SK-MEL-5 (cell line): ENCODE data around the gene PRR5L. TPM values are rescaled to one million over a fixed set of nuclear protein-coding genes. Genes with fewer than 3 reads are reported as not detected.
"Not testable (repeated sequence)": the region's sequence is repeated elsewhere in the genome, so short reads cannot be mapped to it uniquely, and the experiment has no call there.

Experiments
- DNase-seq: peaks from one replicate; pipeline ENCODE4 v3.0.0-alpha.2; 2016; ENCODE audit warnings: low read depth, low spot score
- in situ Hi-C: cut with HindIII; loops from 2 replicates; pipeline ENCODE4 v1.10.0; 2016; ENCODE audit warnings: low sequenced_read_pairs, high pct_unique_total_duplicates, low pct_unique_long_range_greater_than_20kb
- total RNA-seq: library from RNA; depleted of rRNA; stranded (reverse); fragments of >200 nt; shearing (Covaris generic); gene quantifications from 2 replicates; pipeline ENCODE4 v1.2.3, GENCODE V29; 2014

Gene PRR5L
- total RNA-seq, 1 experiment from 2014 or later, result 3.2 TPM

DNA sequence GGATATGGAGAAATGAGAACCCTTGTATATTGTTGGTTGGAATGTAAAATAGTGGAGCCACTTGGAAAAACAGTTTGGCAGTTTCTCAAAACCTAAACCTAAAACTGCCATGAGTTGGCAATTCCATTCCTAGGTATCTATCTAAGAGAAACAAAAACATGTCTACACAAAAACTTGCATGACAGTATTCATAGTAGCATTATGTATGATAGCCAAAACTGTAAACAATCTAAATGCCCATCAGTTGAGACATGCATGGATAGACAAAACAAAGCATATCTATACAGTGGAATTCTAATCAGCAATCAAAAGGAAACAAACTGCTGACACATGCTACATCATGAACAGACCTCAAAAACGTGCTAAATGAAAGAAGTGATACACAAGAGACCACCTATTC lies 179.1 kb downstream of the PRR5L start:
- DNase-seq, result no peak
- in situ Hi-C loops, result no loop called here

DNA sequence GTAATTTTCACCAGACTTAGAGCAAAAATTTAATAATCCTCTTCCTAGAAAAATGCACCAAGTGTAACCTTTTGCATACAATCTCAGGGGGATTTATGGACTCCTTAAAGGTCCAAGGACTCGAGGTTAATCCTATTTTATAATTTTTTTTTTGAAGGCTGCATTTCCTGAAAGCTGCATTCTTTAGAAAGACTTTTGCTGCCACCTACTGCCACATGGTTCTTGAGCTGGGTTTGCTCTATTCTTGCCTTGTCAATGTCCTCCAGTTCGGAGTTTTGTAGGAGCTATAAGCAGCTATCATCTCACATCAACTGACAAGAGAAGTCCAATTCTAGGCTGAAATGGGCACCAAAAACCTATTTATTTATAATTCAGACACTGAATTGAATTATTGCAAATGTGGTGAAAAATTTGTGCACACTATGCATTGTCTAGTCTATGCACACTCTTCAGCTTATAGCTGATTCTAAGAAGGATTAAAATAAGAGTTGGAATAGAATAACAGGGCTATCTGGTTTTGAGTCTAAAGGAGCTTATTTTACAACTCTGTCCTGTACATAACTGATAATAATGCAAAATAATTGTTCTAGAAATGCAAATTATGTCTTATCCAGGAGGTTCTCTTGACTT lies 182.7 kb downstream of the PRR5L start:
- in situ Hi-C loops, result no loop called here
- peak; percentile 67 for DNase-seq

GRCh38 chr11:36480833-36481232 lies 184.7 kb downstream of the PRR5L start:
- in situ Hi-C loops, result loop anchor here (10.0 kb wide), 1 partner anchor 186 kb away; the partner anchor contains the start of gene PRR5L

DNA sequence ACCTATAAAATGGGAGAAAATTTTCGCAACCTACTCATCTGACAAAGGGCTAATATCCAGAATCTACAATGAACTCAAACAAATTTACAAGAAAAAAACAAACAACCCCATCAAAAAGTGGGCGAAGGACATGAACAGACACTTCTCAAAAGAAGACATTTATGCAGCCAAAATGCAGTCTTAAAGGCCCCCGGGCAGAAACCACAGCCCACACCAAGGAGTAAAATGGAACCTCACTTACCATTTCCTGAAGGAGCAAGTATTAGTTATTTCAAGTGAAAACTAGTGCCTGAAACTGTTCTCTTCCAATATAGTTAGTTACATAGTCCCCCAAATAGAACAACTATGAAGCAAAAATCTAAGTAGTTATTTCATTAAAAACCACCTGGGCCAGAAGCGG lies 187.0 kb downstream of the PRR5L start:
- DNase-seq, result not testable (repeated sequence)
- in situ Hi-C loops, result loop anchor here (10.0 kb wide), 1 partner anchor 188 kb away; the partner anchor contains the start of gene PRR5L

More at GRCh38 chr11:36480833-36481232, 184.7 kb downstream of the PRR5L start:
- no peak for DNase-seq

- DNase-seq, result no peak
- in situ Hi-C loops, result loop anchor here (10.0 kb wide), 1 partner anchor 191 kb away; the partner anchor contains the start of gene PRR5L
These were observed 189.4 kb downstream of the PRR5L start for GRCh38 chr11:36485298-36486002.

- no peak for DNase-seq
- in situ Hi-C loops, result loop anchor here (10.0 kb wide), 1 partner anchor 193 kb away; the partner anchor contains the start of gene PRR5L
These were observed 191.5 kb downstream of the PRR5L start for GRCh38 chr11:36487619-36488018.

DNA sequence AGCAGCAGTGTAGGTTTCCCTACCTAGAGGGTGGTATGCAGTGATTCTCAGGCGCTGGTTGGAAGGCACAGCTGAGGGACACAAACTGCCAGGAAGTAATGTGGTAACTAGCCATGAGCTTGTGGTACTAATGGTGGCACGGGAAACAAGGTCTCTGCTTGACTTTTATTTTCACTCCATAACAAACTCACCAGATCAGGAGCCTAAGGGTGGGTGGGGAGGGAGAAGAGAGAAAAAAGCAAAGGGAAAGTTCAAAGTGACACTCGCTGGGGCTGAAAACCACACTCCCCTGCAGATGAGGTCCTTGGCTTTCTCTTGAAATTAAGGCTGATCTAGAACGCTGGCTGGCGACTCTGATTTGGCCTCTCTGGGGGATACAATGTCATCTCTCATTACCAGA lies 192.0 kb downstream of the PRR5L start:
- DNase-seq, result no peak
- in situ Hi-C loops, result loop anchor here (10.0 kb wide), 1 partner anchor 193 kb away; the partner anchor contains the start of gene PRR5L

- no peak for DNase-seq
- in situ Hi-C loops, result no loop called here
These were observed 194.1 kb downstream of the PRR5L start for GRCh38 chr11:36490026-36490806.

DNA sequence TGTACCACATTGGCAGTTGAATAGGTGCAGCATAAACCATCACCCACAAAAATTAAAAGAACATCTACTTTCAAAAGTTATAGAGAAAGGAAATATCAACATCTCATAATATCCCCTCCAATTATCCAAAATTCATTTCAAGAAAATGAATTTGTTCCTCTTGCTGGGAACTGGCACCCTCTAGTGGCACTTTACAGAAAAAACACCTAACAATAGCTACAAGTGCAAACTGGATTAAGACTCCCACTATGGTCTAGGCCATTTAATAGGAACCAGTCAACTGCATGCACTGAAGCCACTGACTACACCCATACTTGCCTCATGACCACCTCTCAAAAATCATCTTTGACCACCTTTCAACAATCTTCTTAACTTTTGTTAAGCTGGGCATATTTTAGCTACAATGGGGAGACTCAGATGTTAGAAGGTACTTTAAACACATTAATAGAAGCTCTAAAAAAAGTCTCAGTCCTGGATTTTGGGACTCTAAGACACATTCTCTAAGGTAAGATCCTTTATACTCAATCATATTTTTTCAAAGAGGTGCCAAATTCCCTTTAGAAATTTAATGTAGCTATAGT lies 196.7 kb downstream of the PRR5L start:
- in situ Hi-C loops, result no loop called here
- DNase-seq, result peak; percentile 68

DNA sequence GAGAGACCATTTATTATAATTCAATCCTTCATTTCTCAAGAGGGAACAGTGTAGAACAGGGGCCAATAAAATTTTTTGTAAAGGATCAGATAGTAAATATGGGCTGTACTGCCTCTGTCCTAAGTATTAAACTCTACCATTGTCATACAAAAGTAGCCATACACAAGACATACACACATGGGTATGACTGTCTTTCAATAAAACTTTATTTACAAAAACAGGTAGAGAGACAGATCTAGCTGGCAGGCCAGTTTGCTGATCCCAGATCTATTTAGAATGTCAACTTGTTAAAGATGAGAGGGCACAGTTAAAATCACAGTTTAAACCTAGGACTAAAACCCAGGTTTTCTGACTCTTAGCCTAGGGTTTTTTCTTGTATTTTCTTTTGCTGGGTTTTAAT lies 197.2 kb downstream of the PRR5L start:
- no peak for DNase-seq
- in situ Hi-C loops, result no loop called here

DNA sequence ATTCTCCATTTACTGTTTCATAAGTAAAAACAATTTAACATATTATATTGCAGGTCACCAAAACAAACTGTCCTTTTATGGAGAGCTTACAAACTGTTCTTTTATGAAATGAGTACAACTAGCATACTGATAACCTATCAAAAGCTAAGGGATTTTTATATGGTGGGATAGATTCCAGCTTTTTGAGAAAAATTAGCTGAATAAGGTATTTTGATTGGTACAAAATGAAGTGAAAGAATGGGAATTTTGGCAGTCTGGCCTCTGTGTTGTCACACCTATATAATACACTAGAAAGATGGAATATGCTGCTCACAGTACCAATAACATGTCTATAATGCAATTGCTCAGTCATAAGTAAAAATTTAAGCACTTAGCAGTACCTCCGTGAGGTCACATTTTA lies 202.6 kb downstream of the PRR5L start:
- DNase-seq, result no peak
- in situ Hi-C loops, result no loop called here

DNA sequence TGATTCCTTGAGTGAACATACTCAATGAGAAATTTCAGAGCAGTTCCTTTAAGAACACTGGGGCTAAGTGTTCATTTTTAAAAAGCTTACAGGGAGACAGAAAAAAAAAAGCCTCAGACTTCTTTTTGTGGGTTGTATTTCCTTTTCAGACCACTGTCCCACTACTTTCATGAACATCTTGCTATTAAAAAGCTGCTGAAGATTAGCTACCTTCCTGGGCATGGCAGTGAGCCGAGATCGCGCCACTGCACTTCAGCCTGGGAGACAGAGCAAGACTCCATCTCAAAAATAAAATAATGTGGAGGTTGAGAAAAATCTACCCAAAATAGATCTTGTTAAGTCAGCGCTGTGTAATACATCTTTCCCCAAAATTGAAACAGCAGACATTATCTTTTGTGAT lies 203.2 kb downstream of the PRR5L start:
- in situ Hi-C loops, result no loop called here
- no peak for DNase-seq

- in situ Hi-C loops, result no loop called here
- peak; percentile 77 for DNase-seq
These were observed 204.2 kb downstream of the PRR5L start for GRCh38 chr11:36500315-36500721.

- in situ Hi-C loops, result no loop called here
- no peak for DNase-seq
These were observed 205.1 kb downstream of the PRR5L start for GRCh38 chr11:36501236-36501635.

DNA sequence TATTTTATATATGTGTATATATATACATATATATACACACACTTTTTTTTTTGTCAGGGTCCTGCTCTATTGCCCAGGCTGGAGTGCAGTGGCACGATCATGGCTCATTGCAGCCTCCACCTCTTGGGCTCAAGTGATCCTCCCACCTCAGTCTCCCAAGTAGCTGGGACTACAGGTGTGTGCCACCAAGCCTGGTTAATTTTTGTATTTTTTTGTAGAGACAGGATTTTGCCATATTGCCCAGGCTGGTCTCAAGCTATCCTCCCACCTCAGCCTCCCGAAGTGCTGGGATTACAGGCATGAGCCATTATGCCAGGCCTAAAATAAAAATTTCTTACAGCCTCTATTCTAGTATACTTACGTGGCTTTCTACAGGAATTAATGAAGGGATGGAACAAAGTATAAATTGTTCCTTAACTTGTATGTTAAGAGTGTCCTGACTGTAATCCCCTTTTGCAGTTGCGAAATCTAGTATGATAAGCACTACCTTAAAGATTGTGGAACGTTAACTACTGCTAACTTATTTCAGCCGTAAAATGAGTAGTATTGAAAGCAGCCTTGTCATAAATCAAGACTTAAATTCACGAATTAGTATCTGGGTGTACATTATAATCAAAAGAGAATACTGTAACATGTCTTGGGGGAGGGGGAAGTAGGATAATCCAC lies 211.9 kb downstream of the PRR5L start:
- in situ Hi-C loops, result no loop called here
- no peak for DNase-seq

DNA sequence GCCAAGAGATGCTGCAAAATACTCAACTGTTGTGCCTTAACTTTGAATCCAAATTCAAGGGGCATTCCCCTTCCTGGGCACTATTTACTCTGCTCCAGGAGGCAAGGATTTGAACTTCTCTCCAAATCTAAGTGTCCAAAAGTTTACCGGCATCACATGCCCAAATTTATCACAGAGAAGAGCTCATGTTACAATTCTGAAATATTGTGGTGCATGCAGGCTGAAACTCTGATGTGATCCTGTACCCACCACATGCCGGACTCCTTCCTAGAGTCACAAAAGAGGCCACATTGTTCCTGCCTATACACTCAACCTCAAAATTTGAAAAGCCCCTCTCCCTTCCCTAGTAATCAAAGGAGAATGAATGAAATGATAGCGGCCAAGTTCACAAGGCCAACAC lies 212.7 kb downstream of the PRR5L start:
- in situ Hi-C loops, result no loop called here
- DNase-seq, result peak; percentile 12

DNA sequence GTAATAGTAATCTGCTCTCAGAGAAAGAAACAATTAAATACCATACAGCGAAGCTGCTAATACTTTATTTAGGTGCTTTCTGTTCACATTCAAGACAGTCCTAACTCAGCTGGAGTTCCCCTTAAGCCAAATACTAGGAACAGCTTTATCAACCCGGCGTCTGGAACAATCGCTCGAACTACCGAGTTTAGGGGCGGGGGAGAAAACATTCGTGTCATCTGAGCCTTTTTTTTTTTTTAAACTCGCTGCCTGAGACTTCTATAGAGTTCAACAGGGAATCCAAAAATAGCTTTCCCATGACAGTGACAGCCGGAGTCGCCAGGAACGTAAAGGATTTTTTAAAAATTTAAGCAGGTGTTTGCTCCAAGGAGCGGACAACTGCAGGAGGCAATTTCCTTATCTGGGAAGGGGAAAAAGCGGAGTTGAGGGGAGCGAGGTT lies 213.1 kb downstream of the PRR5L start:
- in situ Hi-C loops, result no loop called here
- peak; percentile 34 for DNase-seq
